Dermis blood vessel endothelial cell (primary cell): ENCODE measurements around the gene COL5A1. TPM values are rescaled to one million over a fixed set of nuclear protein-coding genes. Genes with fewer than 3 reads are reported as not detected.
A peak's percentile ranks its signal among the peaks of the same experiment; 100 is the strongest.

ENCODE experiments used
- DNase-seq: peaks from one replicate; pipeline ENCODE4 v3.0.0; 2010
- total RNA-seq: library from RNA; depleted of rRNA; stranded (reverse); fragments of >200 nt; gene quantifications from 2 replicates; pipeline ENCODE4 v1.2.3, GENCODE V29; 2014

The COL5A1 gene
- total RNA-seq, 1 donor from 2014 or later = 9.5 TPM

DNA sequence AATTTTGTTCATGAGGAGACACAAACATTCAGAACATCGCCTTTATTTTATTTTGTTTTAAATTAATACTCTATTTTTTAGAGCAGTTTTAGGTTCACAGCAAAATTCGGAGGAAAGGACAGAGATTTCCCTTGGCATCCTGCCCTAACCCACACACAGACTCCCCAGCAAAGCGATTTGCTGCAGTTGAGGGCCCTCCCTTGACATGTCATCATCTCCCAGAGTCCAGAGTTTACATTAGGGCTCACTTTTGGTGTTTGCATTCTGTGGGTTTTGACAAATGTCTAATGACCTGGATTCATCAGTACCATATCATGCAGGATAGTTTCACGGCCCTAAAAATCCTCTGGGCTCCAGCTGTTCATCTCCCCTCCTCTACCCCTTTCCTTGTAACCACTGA lies 33.6 kb upstream of the COL5A1 start:
- DNase-seq = no peak

GRCh38 chr9:134611046-134611445 lies 30.6 kb upstream of the COL5A1 start:
- DNase-seq = no peak

GRCh38 chr9:134612309-134612708 lies 29.3 kb upstream of the COL5A1 start:
- DNase-seq = no peak

- no peak for DNase-seq
Measured at GRCh38 chr9:134612715-134613114, 28.9 kb upstream of the COL5A1 start.

DNA sequence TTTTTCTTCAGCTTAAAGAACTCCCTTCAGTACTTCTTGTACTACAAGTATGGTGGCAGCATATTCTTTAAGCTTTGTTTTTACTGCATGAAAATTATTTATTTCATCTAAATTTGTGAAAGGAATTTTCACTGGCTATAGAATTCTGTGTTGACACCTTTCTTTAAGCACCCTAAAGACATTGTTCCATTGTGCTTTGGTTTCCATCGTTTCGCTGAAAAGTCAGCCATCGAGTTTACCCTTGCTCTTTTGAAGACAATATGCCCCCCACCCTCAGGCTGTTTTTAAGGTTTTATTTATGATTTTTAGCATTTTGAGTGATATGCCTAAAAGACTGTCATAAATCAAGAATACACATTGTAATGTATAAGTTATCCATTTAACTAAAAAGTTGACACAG lies 27.3 kb upstream of the COL5A1 start:
- no peak for DNase-seq

- no peak for DNase-seq
Measured at GRCh38 chr9:134616341-134616740, 25.3 kb upstream of the COL5A1 start.

GRCh38 chr9:134617246-134617645 lies 24.4 kb upstream of the COL5A1 start:
- DNase-seq = no peak

GRCh38 chr9:134617836-134618162 lies 23.8 kb upstream of the COL5A1 start:
- DNase-seq = no peak

GRCh38 chr9:134618163-134618832 lies 23.3 kb upstream of the COL5A1 start:
- peak; percentile 23 for DNase-seq

- DNase-seq = no peak
Measured at GRCh38 chr9:134618833-134619447, 22.7 kb upstream of the COL5A1 start.

DNA sequence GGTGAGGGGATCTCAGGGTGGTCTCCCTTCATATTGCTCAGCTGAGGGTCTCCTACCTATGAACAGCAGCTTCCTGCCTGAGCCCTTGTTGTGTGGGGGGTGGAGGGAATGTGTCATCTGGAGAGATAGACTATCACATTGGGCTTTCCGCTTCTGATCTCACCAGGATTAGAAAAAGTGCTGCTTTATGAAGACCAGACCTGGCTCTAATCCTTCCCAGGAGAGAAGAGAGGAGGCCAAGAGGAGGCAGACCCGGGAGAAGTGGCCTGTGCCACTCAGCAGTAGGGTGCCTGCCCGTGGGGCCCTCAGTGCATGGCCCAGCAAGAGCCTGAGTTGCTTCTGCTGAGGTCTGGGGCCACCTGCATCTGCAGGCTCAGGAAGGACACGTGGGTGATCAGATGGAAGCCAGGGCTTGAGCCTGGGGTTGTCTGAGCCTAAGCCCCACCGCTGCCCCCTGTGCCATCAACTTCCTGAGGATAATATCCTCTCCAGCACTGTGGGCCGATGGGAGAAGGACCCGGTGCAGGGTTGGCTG lies 22.1 kb upstream of the COL5A1 start:
- DNase-seq = no peak

DNA sequence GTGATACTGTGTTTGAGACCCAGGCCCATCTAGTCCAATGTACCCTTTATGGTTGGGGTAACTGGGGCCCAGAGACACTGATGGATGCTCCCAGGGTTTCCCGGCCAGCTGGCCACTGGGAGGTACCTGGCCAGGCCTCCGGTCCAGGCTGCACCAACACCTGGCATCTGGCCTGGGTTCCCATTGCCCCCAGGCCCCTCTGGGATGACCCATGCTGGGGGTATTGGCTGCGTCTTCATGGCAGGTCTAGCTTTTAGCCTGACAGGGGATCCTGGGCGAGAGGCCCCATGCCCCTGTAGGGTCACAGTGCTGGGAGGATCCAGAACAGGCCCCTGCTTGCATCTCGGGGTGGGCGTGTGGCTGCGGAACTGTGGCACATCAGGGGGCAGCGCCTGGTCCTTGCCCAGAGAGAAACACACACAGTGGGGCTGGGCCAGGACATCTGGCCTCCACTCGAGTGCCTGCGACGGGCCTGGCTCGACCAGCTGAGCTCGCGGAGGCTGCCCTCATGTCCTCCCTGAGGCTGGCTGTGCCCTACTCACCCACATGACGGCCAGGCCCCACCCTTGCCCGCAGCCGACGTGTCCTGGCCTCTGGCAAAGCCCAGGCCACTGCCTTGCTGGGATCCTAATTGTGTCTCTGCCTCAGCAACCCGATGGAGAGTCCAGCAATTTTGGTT lies 21.5 kb upstream of the COL5A1 start:
- no peak for DNase-seq

- DNase-seq = peak; percentile 22
Measured at GRCh38 chr9:134620751-134621557, 20.6 kb upstream of the COL5A1 start.

- DNase-seq = no peak
Measured at GRCh38 chr9:134621558-134622110, 20.0 kb upstream of the COL5A1 start.

- no peak for DNase-seq
Measured at GRCh38 chr9:134622896-134623257, 18.7 kb upstream of the COL5A1 start.

GRCh38 chr9:134623258-134624066 lies 18.1 kb upstream of the COL5A1 start:
- no peak for DNase-seq

GRCh38 chr9:134624137-134624591 lies 17.4 kb upstream of the COL5A1 start:
- DNase-seq = no peak

GRCh38 chr9:134624621-134625181 lies 16.9 kb upstream of the COL5A1 start:
- DNase-seq = peak; percentile 36

GRCh38 chr9:134625361-134626068 lies 16.1 kb upstream of the COL5A1 start:
- DNase-seq = peak; percentile 48

GRCh38 chr9:134626069-134626423 lies 15.6 kb upstream of the COL5A1 start:
- DNase-seq = no peak
